ENCODE results near the gene ANKS1B.

The ANKS1B gene

GRCh38 chr12:98861251-98861650, 1123.5 kb downstream of the ANKS1B start:
- H3K9me3 ChIP-seq (ENCODE audit: control insufficient read depth, insufficient read depth, low read depth, low read length), result no peaks in the 10 kb centered on the region
- ChIA-PET POLR2A (no interaction called here), CTCF (no interaction called here)
- H3K36me3 ChIP-seq (ENCODE audit: control insufficient read depth in 2 of 2, insufficient read depth in 1 of 2, low read length in 2 of 2), result no peaks in the 10 kb centered on the region
- no peak overlapping the region for H3K4me3 ChIP-seq (ENCODE audit: low read depth, low read length)
- TF ChIP-seq ZNF2 (tag by site-specific recombination; IDR thresholded peaks at IDR 0.05) (no peak), ZNF560 (tag by site-specific recombination; IDR thresholded peaks at IDR 0.05; ENCODE audit: borderline replicate concordance) (no peak), HIC1 (tag by site-specific recombination; IDR thresholded peaks at IDR 0.05) (no peak), ZNF23 (tag by site-specific recombination; IDR thresholded peaks at IDR 0.05; ENCODE audit: borderline replicate concordance) (no peak), ZNF280D (tag by site-specific recombination; IDR thresholded peaks at IDR 0.05) (no peak), ZNF449 (tag by site-specific recombination; IDR thresholded peaks at IDR 0.05) (no peak)
- no peak overlapping the region for H3K27ac ChIP-seq (ENCODE audit: extremely low read depth, low read depth, low read length)
- no peaks in the 10 kb centered on the region for H3K4me1 ChIP-seq (ENCODE audit: control insufficient read depth, insufficient read depth, low read length)

GRCh38 chr12:98856897-98857540, 1127.7 kb downstream of the ANKS1B start:
- peak; percentile 81 for TF ChIP-seq GLIS1 (tag by site-specific recombination; IDR thresholded peaks at IDR 0.05)
- no peak for TF ChIP-seq TRIM28 (IDR thresholded peaks at IDR 0.05; ENCODE audit: borderline replicate concordance, low read length)
- peak; percentile 77 for TF ChIP-seq ZIC2 (tag by site-specific recombination; IDR thresholded peaks at IDR 0.05)
- no peaks in the 10 kb centered on the region for H3K36me3 ChIP-seq (ENCODE audit: control insufficient read depth in 2 of 2, insufficient read depth in 1 of 2, low read length in 2 of 2)
- POLR2A ChIA-PET, result no interaction called here
- no peaks in the 10 kb centered on the region for H3K4me1 ChIP-seq (ENCODE audit: control insufficient read depth, insufficient read depth, low read length)
- H3K9me3 ChIP-seq (ENCODE audit: control insufficient read depth, insufficient read depth, low read depth, low read length), result no peaks in the 10 kb centered on the region
- H3K4me3 ChIP-seq (ENCODE audit: low read depth, low read length), result no peak overlapping the region
- no peak overlapping the region for H3K27ac ChIP-seq (ENCODE audit: extremely low read depth, low read depth, low read length)
- CTCF ChIA-PET, result interaction anchor here (1.1 kb wide), 1 partner anchor 12 kb away, joined by 3 read pairs; no protein-coding TSS in a partner anchor

GRCh38 chr12:98852181-98852580, 1132.6 kb downstream of the ANKS1B start:
- no peaks in the 10 kb centered on the region for H3K4me1 ChIP-seq (ENCODE audit: control insufficient read depth, insufficient read depth, low read length)
- H3K36me3 ChIP-seq (ENCODE audit: control insufficient read depth in 2 of 2, insufficient read depth in 1 of 2, low read length in 2 of 2), result no peaks in the 10 kb centered on the region
- no peak overlapping the region for H3K27ac ChIP-seq (ENCODE audit: extremely low read depth, low read depth, low read length)
- H3K9me3 ChIP-seq (ENCODE audit: control insufficient read depth, insufficient read depth, low read depth, low read length), result no peaks in the 10 kb centered on the region
- H3K4me3 ChIP-seq (ENCODE audit: low read depth, low read length), result no peak overlapping the region
- ChIA-PET POLR2A (no interaction called here), CTCF (no interaction called here)
- TF ChIP-seq PRDM2 (tag by site-specific recombination; IDR thresholded peaks at IDR 0.05; ENCODE audit: borderline replicate concordance) (no peak), ZNF155 (tag by site-specific recombination; IDR thresholded peaks at IDR 0.05) (no peak), ZNF555 (tag by site-specific recombination; conservative IDR thresholded peaks at IDR 0.05) (no peak), IKZF3 (tag by site-specific recombination; IDR thresholded peaks at IDR 0.05) (no peak), ZNF621 (tag by site-specific recombination; IDR thresholded peaks at IDR 0.05) (no peak), ATF2 (tag by site-specific recombination; IDR thresholded peaks at IDR 0.05; ENCODE audit: low read depth) (no peak), ZNF777 (tag by site-specific recombination; IDR thresholded peaks at IDR 0.05; ENCODE audit: borderline replicate concordance) (no peak)

Measured in HEK293 (cell line).